GM23338 (cell line): ENCODE measurements around the gene SYNJ2BP. TPM values are rescaled to one million over a fixed set of nuclear protein-coding genes. Genes with fewer than 3 reads are reported as not detected.

ENCODE experiments used
- ATAC-seq: fragments of 200-7000 bp; cut with Tn5 transposase; 3 replicates; pipeline ENCODE4 v1.9.1; 2020
- DNase-seq: peaks from one replicate; pipeline ENCODE4 v3.0.0-alpha.2; 2015; ENCODE audit warnings: low spot score
- H2AFZ ChIP-seq: fragments of 200-600 bp; sonication (generic); 2 replicates; pipeline ENCODE4 v1.8.0; 2016; ENCODE audit warnings: antibody characterized with exemption, mild to moderate bottlenecking, moderate library complexity
- H3F3A ChIP-seq: fragments of 200-600 bp; sonication (generic); replicated peaks from 2 replicates; pipeline ENCODE4 v1.8.0; 2017; ENCODE audit warnings: antibody characterized with exemption, mixed run types, low read depth
- H3K27ac ChIP-seq: fragments of 200-600 bp; sonication (generic); 2 replicates; pipeline ENCODE4 v1.6.1; 2016; ENCODE audit warnings: low read depth
- H3K27me3 ChIP-seq: fragments of 200-600 bp; sonication (generic); 2 replicates; pipeline ENCODE4 v1.8.0; 2016; ENCODE audit warnings: mild to moderate bottlenecking, mixed run types, moderate library complexity; ENCODE audit not compliant: insufficient read depth
- H3K36me3 ChIP-seq: fragments of 200-600 bp; sonication (generic); 2 replicates; pipeline ENCODE4 v1.8.0; 2016; ENCODE audit warnings: mild to moderate bottlenecking; ENCODE audit not compliant: insufficient read depth
- H3K4me1 ChIP-seq: fragments of 200-600 bp; sonication (generic); 2 replicates; pipeline ENCODE4 v1.8.0; 2016; ENCODE audit warnings: mild to moderate bottlenecking, moderate library complexity; ENCODE audit not compliant: insufficient read depth
- H3K4me2 ChIP-seq: fragments of 200-600 bp; sonication (generic); 2 replicates; pipeline ENCODE4 v1.7.1; 2017; ENCODE audit warnings: mixed run types
- H3K4me3 ChIP-seq: fragments of 200-600 bp; sonication (generic); 2 replicates; pipeline ENCODE4 v1.6.1; 2016; ENCODE audit warnings: mixed run types
- H3K79me2 ChIP-seq: fragments of 200-600 bp; sonication (generic); replicated peaks from 2 replicates; pipeline ENCODE4 v1.8.0; 2017; ENCODE audit warnings: mild to moderate bottlenecking; ENCODE audit not compliant: insufficient read depth
- H3K9me2 ChIP-seq: fragments of 200-600 bp; sonication (generic); 2 replicates; pipeline ENCODE4 v1.8.0; 2017; ENCODE audit not compliant: insufficient read depth
- H4K20me1 ChIP-seq: fragments of 200-600 bp; sonication (generic); replicated peaks from 2 replicates; pipeline ENCODE4 v1.8.0; 2017; ENCODE audit warnings: mild to moderate bottlenecking; ENCODE audit not compliant: insufficient read depth
- H3K27ac Mint-ChIP-seq: 2 replicates; pipeline ENCODE4 v1.8.0; 2020; ENCODE audit warnings: inconsistent platforms, mild to moderate bottlenecking, moderate library complexity, mixed read lengths
- H3K27me3 Mint-ChIP-seq: 3 replicates; pipeline ENCODE4 v1.8.0; 2022; ENCODE audit warnings: low read depth, mild to moderate bottlenecking, moderate library complexity, mixed read lengths, inconsistent platforms; ENCODE audit not compliant: insufficient read depth, poor library complexity
- H3K36me3 Mint-ChIP-seq: 3 replicates; pipeline ENCODE4 v1.8.0; 2021; ENCODE audit warnings: low read depth, mild to moderate bottlenecking, inconsistent platforms, moderate library complexity, mixed read lengths
- H3K4me1 Mint-ChIP-seq: 3 replicates; pipeline ENCODE4 v1.8.0; 2020; ENCODE audit warnings: mild to moderate bottlenecking, inconsistent platforms, mixed read lengths
- H3K4me3 Mint-ChIP-seq: 3 replicates; pipeline ENCODE4 v1.8.0; 2021; ENCODE audit warnings: moderate library complexity, mild to moderate bottlenecking, inconsistent platforms, mixed read lengths
- H3K9me3 Mint-ChIP-seq: 3 replicates; pipeline ENCODE4 v1.8.0; 2020; ENCODE audit warnings: moderate library complexity, mild to moderate bottlenecking, inconsistent platforms, mixed read lengths
- CREB1 ChIP-seq: fragments of 250-450 bp; sonication (Bioruptor Pico); IDR thresholded peaks from 2 replicates; pipeline ENCODE4 v1.5.0; 2020; ENCODE audit warnings: low read depth, mild to moderate bottlenecking, moderate library complexity
- EZH2 ChIP-seq: fragments of 200-600 bp; sonication (generic); IDR thresholded peaks from one replicate; pipeline ENCODE4 v1.8.0; 2017; ENCODE audit warnings: antibody characterized with exemption, mild to moderate bottlenecking, low read depth; ENCODE audit not compliant: unreplicated experiment
- EZH2phosphoT487 ChIP-seq: fragments of 200-600 bp; sonication (generic); IDR thresholded peaks from one replicate; pipeline ENCODE4 v1.8.1; 2018; ENCODE audit warnings: antibody characterized with exemption; ENCODE audit not compliant: unreplicated experiment
- JUNB ChIP-seq: IDR thresholded peaks from one replicate; pipeline ENCODE4 v1.6.1; 2016; ENCODE audit warnings: antibody characterized with exemption; ENCODE audit not compliant: unreplicated experiment
- NANOG ChIP-seq: IDR thresholded peaks from 2 replicates; pipeline ENCODE4 v1.6.1; 2016; ENCODE audit warnings: antibody characterized with exemption, borderline replicate concordance
- POLR2AphosphoS5 ChIP-seq: IDR thresholded peaks from 2 replicates; pipeline ENCODE4 v1.6.1; 2016; ENCODE audit warnings: antibody characterized with exemption, low read depth
- STAT1 ChIP-seq: IDR thresholded peaks from one replicate; pipeline ENCODE4 v1.6.1; 2016; ENCODE audit warnings: antibody characterized with exemption; ENCODE audit not compliant: unreplicated experiment
- ZNF114 ChIP-seq: fragments of 250-450 bp; sonication (Bioruptor Pico); IDR thresholded peaks from 2 replicates; pipeline ENCODE4 v1.5.0; 2020; ENCODE audit warnings: mild to moderate bottlenecking, moderate library complexity
- ZNF331 ChIP-seq: fragments of 250-450 bp; sonication (Bioruptor Pico); IDR thresholded peaks from 2 replicates; pipeline ENCODE4 v1.5.0; 2020; ENCODE audit warnings: low read depth, mild to moderate bottlenecking, moderate library complexity
- polyA plus RNA-seq: library from polyadenylated mRNA; unstranded; fragments of >200 nt; fragmentation: Nextera tagmentation; extraction: Ambion mirVana; gene quantifications from 2 replicates; pipeline ENCODE4 v1.2.1, GENCODE V29; 2016
- total RNA-seq: library from RNA; depleted of rRNA; stranded (reverse); fragments of >200 nt; shearing (Covaris generic); gene quantifications from 2 replicates; pipeline ENCODE4 v1.2.3, GENCODE V29; 2014
- TF ChIP-seq, protein P1 (sequence below): IDR thresholded peaks from one replicate; pipeline ENCODE4 v1.6.1; 2018; ENCODE audit warnings: antibody characterized with exemption; ENCODE audit not compliant: unreplicated experiment
- TF ChIP-seq, protein P2 (sequence below), 2 experiments: fragments of 200-600 bp in 1 of 2; sonication (generic) in 1 of 2; conservative IDR thresholded peaks; 2 replicates each; pipeline versions ENCODE4 v1.5.1 to v1.6.1; 2016 to 2017; ENCODE audit warnings: antibody characterized with exemption in 2 of 2, low read depth in 2 of 2, mild to moderate bottlenecking in 2 of 2, moderate library complexity in 1 of 2
- TF ChIP-seq, protein P3 (sequence below): fragments of 250-450 bp; sonication (Bioruptor Pico); IDR thresholded peaks from 2 replicates; pipeline ENCODE4 v1.5.0; 2020; ENCODE audit warnings: mild to moderate bottlenecking, moderate library complexity
- TF ChIP-seq, protein P4 (sequence below): IDR thresholded peaks from 2 replicates; pipeline ENCODE4 v1.6.1; 2016; ENCODE audit warnings: antibody characterized with exemption

Gene SYNJ2BP
- total and polyA plus RNA-seq, 2 experiments from 2014 or later, result 24.2 to 48.2 TPM

DNA sequence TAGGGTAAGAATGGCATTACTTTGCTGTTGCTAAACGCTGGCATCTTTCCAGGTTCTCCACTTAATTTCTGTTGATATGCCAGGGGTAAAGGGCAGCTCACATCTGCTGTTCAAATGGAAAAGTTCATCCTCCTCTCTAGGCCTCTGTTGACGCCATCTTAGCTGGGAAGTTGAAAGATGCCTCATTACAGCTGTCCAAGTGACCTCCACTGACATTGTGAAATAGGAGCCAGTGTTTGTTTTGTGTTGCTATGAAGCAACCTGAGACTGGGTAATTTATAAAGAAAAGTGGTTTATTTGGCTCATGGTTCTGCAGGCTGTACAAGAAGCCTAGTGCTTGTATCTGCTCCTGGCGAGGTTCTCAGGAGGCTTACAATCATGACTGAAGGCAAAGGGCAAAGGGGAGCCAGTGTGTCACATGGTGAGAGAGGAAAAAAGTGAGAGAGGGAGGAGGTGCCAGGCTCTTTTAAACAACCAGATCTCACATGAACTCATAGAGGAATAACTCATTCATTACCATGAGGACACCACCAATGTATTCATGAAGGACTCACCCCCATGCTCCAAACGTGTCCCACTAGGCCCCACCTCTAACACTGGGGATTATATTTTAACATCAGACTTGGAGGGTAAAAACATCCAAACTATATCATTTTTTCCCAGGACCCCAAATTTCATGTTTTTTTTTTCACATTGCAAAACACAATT lies 31.9 kb upstream of the SYNJ2BP start:
- Mint-ChIP-seq H3K36me3 (peaks cover 42% of the 10 kb centered on the region), H3K4me3 (no peak overlapping the region), H3K4me1 (peaks cover 4% of the 10 kb centered on the region), H3K9me3 (peaks cover 47% of the 10 kb centered on the region), H3K27me3 (peaks cover 4% of the 10 kb centered on the region), H3K27ac (no peak overlapping the region)
- no peak overlapping the region for H3K27ac ChIP-seq
- no peaks in the 10 kb centered on the region for H3K79me2 ChIP-seq
- no peaks in the 10 kb centered on the region for H4K20me1 ChIP-seq
- no peak for TF ChIP-seq POLR2AphosphoS5
- TF ChIP-seq EZH2, result no peak
- no peak for TF ChIP-seq STAT1
- TF ChIP-seq CREB1 (CRISPR knock-in tag), result no peak
- TF ChIP-seq, protein P1, sequence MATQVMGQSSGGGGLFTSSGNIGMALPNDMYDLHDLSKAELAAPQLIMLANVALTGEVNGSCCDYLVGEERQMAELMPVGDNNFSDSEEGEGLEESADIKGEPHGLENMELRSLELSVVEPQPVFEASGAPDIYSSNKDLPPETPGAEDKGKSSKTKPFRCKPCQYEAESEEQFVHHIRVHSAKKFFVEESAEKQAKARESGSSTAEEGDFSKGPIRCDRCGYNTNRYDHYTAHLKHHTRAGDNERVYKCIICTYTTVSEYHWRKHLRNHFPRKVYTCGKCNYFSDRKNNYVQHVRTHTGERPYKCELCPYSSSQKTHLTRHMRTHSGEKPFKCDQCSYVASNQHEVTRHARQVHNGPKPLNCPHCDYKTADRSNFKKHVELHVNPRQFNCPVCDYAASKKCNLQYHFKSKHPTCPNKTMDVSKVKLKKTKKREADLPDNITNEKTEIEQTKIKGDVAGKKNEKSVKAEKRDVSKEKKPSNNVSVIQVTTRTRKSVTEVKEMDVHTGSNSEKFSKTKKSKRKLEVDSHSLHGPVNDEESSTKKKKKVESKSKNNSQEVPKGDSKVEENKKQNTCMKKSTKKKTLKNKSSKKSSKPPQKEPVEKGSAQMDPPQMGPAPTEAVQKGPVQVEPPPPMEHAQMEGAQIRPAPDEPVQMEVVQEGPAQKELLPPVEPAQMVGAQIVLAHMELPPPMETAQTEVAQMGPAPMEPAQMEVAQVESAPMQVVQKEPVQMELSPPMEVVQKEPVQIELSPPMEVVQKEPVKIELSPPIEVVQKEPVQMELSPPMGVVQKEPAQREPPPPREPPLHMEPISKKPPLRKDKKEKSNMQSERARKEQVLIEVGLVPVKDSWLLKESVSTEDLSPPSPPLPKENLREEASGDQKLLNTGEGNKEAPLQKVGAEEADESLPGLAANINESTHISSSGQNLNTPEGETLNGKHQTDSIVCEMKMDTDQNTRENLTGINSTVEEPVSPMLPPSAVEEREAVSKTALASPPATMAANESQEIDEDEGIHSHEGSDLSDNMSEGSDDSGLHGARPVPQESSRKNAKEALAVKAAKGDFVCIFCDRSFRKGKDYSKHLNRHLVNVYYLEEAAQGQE, result no peak
- TF ChIP-seq JUNB, result no peak
- no peak for TF ChIP-seq EZH2phosphoT487
- TF ChIP-seq, protein P2, sequence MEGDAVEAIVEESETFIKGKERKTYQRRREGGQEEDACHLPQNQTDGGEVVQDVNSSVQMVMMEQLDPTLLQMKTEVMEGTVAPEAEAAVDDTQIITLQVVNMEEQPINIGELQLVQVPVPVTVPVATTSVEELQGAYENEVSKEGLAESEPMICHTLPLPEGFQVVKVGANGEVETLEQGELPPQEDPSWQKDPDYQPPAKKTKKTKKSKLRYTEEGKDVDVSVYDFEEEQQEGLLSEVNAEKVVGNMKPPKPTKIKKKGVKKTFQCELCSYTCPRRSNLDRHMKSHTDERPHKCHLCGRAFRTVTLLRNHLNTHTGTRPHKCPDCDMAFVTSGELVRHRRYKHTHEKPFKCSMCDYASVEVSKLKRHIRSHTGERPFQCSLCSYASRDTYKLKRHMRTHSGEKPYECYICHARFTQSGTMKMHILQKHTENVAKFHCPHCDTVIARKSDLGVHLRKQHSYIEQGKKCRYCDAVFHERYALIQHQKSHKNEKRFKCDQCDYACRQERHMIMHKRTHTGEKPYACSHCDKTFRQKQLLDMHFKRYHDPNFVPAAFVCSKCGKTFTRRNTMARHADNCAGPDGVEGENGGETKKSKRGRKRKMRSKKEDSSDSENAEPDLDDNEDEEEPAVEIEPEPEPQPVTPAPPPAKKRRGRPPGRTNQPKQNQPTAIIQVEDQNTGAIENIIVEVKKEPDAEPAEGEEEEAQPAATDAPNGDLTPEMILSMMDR (conservative IDR thresholded peaks at IDR 0.05; ENCODE audit: low read depth in 2 of 2), result no peak
- no peak for TF ChIP-seq NANOG
- TF ChIP-seq ZNF331 (CRISPR knock-in tag), result no peak
- TF ChIP-seq, protein P3, sequence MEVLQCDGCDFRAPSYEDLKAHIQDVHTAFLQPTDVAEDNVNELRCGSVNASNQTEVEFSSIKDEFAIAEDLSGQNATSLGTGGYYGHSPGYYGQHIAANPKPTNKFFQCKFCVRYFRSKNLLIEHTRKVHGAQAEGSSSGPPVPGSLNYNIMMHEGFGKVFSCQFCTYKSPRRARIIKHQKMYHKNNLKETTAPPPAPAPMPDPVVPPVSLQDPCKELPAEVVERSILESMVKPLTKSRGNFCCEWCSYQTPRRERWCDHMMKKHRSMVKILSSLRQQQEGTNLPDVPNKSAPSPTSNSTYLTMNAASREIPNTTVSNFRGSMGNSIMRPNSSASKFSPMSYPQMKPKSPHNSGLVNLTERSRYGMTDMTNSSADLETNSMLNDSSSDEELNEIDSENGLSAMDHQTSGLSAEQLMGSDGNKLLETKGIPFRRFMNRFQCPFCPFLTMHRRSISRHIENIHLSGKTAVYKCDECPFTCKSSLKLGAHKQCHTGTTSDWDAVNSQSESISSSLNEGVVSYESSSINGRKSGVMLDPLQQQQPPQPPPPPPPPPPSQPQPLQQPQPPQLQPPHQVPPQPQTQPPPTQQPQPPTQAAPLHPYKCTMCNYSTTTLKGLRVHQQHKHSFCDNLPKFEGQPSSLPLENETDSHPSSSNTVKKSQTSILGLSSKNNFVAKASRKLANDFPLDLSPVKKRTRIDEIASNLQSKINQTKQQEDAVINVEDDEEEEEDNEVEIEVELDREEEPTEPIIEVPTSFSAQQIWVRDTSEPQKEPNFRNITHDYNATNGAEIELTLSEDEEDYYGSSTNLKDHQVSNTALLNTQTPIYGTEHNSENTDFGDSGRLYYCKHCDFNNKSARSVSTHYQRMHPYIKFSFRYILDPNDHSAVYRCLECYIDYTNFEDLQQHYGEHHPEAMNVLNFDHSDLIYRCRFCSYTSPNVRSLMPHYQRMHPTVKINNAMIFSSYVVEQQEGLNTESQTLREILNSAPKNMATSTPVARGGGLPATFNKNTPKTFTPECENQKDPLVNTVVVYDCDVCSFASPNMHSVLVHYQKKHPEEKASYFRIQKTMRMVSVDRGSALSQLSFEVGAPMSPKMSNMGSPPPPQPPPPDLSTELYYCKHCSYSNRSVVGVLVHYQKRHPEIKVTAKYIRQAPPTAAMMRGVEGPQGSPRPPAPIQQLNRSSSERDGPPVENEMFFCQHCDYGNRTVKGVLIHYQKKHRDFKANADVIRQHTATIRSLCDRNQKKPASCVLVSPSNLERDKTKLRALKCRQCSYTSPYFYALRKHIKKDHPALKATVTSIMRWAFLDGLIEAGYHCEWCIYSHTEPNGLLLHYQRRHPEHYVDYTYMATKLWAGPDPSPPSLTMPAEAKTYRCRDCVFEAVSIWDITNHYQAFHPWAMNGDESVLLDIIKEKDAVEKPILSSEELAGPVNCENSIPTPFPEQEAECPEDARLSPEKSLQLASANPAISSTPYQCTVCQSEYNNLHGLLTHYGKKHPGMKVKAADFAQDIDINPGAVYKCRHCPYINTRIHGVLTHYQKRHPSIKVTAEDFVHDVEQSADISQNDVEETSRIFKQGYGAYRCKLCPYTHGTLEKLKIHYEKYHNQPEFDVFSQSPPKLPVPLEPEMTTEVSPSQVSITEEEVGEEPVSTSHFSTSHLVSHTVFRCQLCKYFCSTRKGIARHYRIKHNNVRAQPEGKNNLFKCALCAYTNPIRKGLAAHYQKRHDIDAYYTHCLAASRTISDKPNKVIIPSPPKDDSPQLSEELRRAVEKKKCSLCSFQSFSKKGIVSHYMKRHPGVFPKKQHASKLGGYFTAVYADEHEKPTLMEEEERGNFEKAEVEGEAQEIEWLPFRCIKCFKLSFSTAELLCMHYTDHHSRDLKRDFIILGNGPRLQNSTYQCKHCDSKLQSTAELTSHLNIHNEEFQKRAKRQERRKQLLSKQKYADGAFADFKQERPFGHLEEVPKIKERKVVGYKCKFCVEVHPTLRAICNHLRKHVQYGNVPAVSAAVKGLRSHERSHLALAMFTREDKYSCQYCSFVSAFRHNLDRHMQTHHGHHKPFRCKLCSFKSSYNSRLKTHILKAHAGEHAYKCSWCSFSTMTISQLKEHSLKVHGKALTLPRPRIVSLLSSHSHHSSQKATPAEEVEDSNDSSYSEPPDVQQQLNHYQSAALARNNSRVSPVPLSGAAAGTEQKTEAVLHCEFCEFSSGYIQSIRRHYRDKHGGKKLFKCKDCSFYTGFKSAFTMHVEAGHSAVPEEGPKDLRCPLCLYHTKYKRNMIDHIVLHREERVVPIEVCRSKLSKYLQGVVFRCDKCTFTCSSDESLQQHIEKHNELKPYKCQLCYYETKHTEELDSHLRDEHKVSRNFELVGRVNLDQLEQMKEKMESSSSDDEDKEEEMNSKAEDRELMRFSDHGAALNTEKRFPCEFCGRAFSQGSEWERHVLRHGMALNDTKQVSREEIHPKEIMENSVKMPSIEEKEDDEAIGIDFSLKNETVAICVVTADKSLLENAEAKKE, result no peak
- TF ChIP-seq, protein P4, sequence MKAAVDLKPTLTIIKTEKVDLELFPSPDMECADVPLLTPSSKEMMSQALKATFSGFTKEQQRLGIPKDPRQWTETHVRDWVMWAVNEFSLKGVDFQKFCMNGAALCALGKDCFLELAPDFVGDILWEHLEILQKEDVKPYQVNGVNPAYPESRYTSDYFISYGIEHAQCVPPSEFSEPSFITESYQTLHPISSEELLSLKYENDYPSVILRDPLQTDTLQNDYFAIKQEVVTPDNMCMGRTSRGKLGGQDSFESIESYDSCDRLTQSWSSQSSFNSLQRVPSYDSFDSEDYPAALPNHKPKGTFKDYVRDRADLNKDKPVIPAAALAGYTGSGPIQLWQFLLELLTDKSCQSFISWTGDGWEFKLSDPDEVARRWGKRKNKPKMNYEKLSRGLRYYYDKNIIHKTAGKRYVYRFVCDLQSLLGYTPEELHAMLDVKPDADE, result no peak
- no peak for TF ChIP-seq ZNF114 (CRISPR knock-in tag)
- H3K27me3 ChIP-seq, result no peaks in the 10 kb centered on the region
- no peaks in the 10 kb centered on the region for H3F3A ChIP-seq
- H3K4me1 ChIP-seq, result no peaks in the 10 kb centered on the region
- no peak for DNase-seq
- no peak overlapping the region for H3K4me3 ChIP-seq
- H2AFZ ChIP-seq, result no peak overlapping the region; the same call in 1 of the 2 replicates
- H3K4me2 ChIP-seq, result no peak overlapping the region
- ATAC-seq, result no peak
- peaks cover 13% of the 10 kb centered on the region; the same call in 1 of the 2 replicates for H3K36me3 ChIP-seq
- no peaks in the 10 kb centered on the region for H3K9me2 ChIP-seq
